Breast epithelium (tissue), 4 donors: ENCODE results near the gene GBP2. TPM values are rescaled to one million over a fixed set of nuclear protein-coding genes. Genes with fewer than 3 reads are reported as not detected.

Source experiments
- DNase-seq, 2 donors: peaks; one replicate each; pipeline ENCODE4 v3.0.0-alpha.2; 2019; ENCODE audit warnings: low spot score in 2 of 2
- H3K27ac ChIP-seq, 2 donors: fragments of 200-600 bp; sonication (generic) in 1 of 2; one replicate each; pipeline ENCODE4 v1.5.1; 2016 to 2019; ENCODE audit warnings: mild to moderate bottlenecking in 1 of 2
- H3K27me3 ChIP-seq, 2 donors: fragments of 200-600 bp; sonication (generic) in 1 of 2; one replicate each; pipeline versions ENCODE4 v1.5.1 to v1.6.0; 2017 to 2019; ENCODE audit warnings: control low read depth in 1 of 2, mild to moderate bottlenecking in 1 of 2
- H3K36me3 ChIP-seq: fragments of 200-600 bp; one replicate; pipeline ENCODE4 v1.5.1; 2019
- H3K4me1 ChIP-seq, 2 donors: fragments of 200-600 bp; sonication (generic); one replicate each; pipeline ENCODE4 v1.5.1; 2016 to 2019; ENCODE audit warnings: control low read depth in 1 of 2
- H3K4me3 ChIP-seq, 3 donors: fragments of 200-600 bp; sonication (generic); 1 replicate in 2 of 3; 2 replicates in 1 of 3; pipeline ENCODE4 v1.5.1; 2016 to 2019; ENCODE audit warnings: mild to moderate bottlenecking in 3 of 3, moderate library complexity in 2 of 3
- H3K9me3 ChIP-seq, 2 donors: fragments of 200-600 bp; sonication (generic) in 1 of 2; one replicate each; pipeline ENCODE4 v1.5.1; 2016 to 2019; ENCODE audit warnings: control low read depth in 1 of 2
- CTCF ChIP-seq, 3 donors: fragments of 450-650 bp; IDR thresholded peaks; one replicate each; pipeline ENCODE4 v1.5.1; 2016 to 2017; ENCODE audit warnings: antibody characterized with exemption in 3 of 3, mild to moderate bottlenecking in 3 of 3, moderate library complexity in 3 of 3
- POLR2A ChIP-seq: fragments of 450-650 bp; IDR thresholded peaks from one replicate; pipeline ENCODE4 v1.6.1; 2016; ENCODE audit warnings: antibody characterized with exemption, mild to moderate bottlenecking, moderate library complexity
- POLR2AphosphoS5 ChIP-seq, 3 donors: sonication (generic); formaldehyde crosslinking; IDR thresholded peaks; one replicate each; pipeline ENCODE4 v1.6.1; 2017; ENCODE audit warnings: antibody characterized with exemption in 3 of 3
- intact Hi-C: fragments of 100-400 bp; cut with DNase I; formaldehyde crosslinking; loops from one replicate; pipeline ENCODE4 v1.15.1; 2023; ENCODE audit warnings: low total_unique reads
- total RNA-seq, 3 donors: library from RNA; depleted of rRNA; stranded (reverse); fragments of >200 nt; gene quantifications; one replicate each; pipeline ENCODE4 v1.1.0, GENCODE V29; 2016

Gene GBP2
- 100 to 1,000 TPM in 2 of 3 donors, 10 to 100 TPM in 1; 53.0 to 219 (median 122) TPM for total RNA-seq

DNA sequence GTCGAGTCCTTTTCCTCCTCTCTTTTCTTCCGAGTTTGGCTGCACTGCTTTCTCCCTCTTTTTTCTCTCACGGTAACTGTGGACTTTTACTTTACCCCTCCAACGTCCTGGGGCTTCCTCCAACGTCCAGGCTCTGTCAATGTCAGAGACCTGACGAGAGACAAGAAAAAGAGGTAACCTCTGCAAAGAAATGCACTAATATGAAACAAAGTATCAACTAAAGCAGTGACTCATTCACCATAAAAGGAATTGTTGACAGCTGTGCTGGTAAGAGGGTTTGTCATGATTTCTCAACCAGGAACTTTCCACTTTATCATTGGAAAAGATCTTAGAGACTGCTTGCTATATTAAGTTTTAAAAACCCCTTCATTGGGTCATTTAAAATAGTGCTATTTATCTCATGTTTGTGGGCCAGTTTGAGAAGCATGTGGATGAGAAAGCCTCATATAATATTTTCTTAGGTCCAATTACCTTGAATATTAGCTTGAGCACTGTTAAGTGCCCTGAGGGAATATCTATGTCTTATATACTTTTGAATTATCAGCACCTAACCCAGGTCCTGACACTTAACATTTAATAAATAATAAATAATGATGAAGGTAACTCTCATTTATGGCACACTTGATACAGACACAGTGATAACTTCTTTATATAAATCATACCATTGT lies at the start of gene GBP2:
Gene GBP2 (minus strand): TSS at position 202 of the 668 bp plus-strand sequence. CDS start 4,148 bp downstream, outside the sequence.
- intact Hi-C loops, result no loop called here
- Histone ChIP-seq H3K27ac (peak within 1 kb of the TSS; percentile 88 to 94), H3K27me3 (no peaks in the 10 kb centered on the region), H3K36me3 (no peaks in the 10 kb centered on the region), H3K9me3 (no peaks in the 10 kb centered on the region), H3K4me3 (peak within 1 kb of the TSS; percentile 58 to 84 (median 58)), H3K4me1 (peaks cover 0 to 3% of the 10 kb centered on the region in 2 donors)
- TF ChIP-seq POLR2A, result peak; percentile 31
- no peak for TF ChIP-seq CTCF (IDR thresholded peaks at IDR 0.05)
- TF ChIP-seq POLR2AphosphoS5 (IDR thresholded peaks at IDR 0.05), result peak in 2 of 3 donors; percentile 76 to 83
- no peak for DNase-seq

DNA sequence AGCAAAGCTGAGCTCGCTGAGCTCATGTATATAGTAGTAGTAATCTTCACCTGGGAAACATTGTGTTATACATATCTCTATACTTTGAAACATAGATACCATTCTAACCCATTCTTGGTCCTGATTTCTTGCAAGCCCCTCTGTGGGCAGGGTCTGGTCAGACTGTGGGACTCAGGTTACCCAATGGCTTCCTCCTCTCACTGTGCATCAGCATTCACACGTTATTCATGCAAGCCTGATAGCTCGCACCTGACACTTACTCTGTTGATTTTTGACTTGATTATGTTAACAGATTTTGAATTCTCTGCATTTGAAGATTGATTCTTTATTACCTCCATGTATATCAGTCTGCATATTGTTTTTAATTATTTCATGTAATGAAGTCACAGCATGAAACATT lies 48.6 kb upstream of the GBP2 start:
- no peaks in the 10 kb centered on the region for H3K36me3 ChIP-seq
- no peak for TF ChIP-seq CTCF (IDR thresholded peaks at IDR 0.05)
- TF ChIP-seq POLR2AphosphoS5 (IDR thresholded peaks at IDR 0.05), result no peak
- TF ChIP-seq POLR2A, result no peak
- H3K4me1 ChIP-seq, result no peaks in the 10 kb centered on the region
- DNase-seq, result no peak
- no peak overlapping the region for H3K27ac ChIP-seq
- no peaks in the 10 kb centered on the region for H3K9me3 ChIP-seq
- intact Hi-C loops, result no loop called here
- no peak overlapping the region for H3K4me3 ChIP-seq
- no peaks in the 10 kb centered on the region for H3K27me3 ChIP-seq

DNA sequence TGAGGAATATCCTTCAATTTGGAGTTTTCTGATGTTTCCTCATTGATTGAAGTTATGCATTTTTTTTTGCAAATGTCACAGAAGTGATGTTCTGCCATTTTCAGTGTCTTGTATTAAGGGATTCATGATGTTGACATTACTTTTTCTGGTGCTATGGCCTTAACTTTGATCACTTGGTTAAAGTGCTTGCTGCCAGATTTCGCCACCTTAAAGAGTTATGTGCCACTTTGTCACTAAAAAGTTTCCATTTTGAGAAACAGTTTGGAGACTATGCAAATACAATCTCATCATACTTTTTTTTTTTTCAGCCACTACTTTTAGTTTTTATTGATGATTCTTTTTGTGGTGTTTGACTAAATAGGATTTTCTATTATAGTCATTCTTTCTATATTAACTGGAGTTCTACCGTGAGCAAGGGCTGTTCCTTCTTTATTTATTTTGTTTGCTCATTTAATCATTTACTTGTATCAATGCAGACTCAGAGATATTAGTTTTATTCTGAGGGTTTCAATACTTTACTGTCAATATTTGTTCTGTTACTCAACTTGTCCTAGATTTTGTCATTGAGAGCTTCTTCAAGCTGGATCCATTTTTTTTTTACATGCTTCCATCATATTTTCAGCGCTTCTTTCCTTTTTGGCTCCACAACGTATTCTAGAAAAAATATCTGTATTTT lies 46.7 kb upstream of the GBP2 start:
- no peak for TF ChIP-seq CTCF (IDR thresholded peaks at IDR 0.05)
- Histone ChIP-seq H3K9me3 (no peaks in the 10 kb centered on the region), H3K27ac (no peak overlapping the region), H3K27me3 (no peaks in the 10 kb centered on the region), H3K4me1 (no peaks in the 10 kb centered on the region), H3K4me3 (no peak overlapping the region), H3K36me3 (no peaks in the 10 kb centered on the region)
- intact Hi-C loops, result no loop called here
- no peak for DNase-seq

- TF ChIP-seq POLR2AphosphoS5 (IDR thresholded peaks at IDR 0.05) (no peak), CTCF (IDR thresholded peaks at IDR 0.05) (no peak), POLR2A (no peak)
- no peak for DNase-seq
- intact Hi-C loops, result no loop called here
- Histone ChIP-seq H3K4me1 (no peaks in the 10 kb centered on the region), H3K27me3 (no peaks in the 10 kb centered on the region), H3K9me3 (no peaks in the 10 kb centered on the region), H3K27ac (no peak overlapping the region), H3K4me3 (no peak overlapping the region), H3K36me3 (no peaks in the 10 kb centered on the region)
Measured at GRCh38 chr1:89171067-89171438, 45.1 kb upstream of the GBP2 start.
